Measurements from ENCODE around the gene RGS14.
"Not testable (repeated sequence)": the region's sequence is repeated elsewhere in the genome, so short reads cannot be mapped to it uniquely, and the experiment has no call there.

RGS14 gene

DNA sequence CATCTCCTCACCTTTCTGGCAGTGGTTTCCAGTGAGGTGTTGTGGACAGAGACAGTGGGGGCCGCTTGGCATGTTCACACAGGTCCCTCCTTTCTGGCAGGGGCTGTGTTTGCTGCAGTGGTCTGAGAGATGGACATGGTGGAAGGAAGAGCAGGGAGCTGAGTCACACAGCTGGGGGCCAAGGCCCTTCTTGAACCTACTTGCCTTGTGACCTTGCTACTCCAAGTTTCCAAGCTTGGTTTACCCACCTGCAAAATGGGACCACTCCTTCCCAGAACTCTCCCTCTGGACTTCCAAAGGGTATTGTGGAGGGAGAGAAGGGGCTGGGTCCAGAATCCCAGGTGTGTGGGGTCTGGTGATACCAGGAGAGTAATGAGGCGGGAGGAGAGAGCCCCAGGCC is 47.6 kb downstream of the RGS14 start:
- TF ChIP-seq, protein P1, sequence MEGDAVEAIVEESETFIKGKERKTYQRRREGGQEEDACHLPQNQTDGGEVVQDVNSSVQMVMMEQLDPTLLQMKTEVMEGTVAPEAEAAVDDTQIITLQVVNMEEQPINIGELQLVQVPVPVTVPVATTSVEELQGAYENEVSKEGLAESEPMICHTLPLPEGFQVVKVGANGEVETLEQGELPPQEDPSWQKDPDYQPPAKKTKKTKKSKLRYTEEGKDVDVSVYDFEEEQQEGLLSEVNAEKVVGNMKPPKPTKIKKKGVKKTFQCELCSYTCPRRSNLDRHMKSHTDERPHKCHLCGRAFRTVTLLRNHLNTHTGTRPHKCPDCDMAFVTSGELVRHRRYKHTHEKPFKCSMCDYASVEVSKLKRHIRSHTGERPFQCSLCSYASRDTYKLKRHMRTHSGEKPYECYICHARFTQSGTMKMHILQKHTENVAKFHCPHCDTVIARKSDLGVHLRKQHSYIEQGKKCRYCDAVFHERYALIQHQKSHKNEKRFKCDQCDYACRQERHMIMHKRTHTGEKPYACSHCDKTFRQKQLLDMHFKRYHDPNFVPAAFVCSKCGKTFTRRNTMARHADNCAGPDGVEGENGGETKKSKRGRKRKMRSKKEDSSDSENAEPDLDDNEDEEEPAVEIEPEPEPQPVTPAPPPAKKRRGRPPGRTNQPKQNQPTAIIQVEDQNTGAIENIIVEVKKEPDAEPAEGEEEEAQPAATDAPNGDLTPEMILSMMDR (IDR thresholded peaks at IDR 0.05; ENCODE audit: low read depth, low read length) = no peak
- DNase-seq (ENCODE audit: low read depth in 2 of 2) = no peak
- no peak overlapping the region for H3K4me3 ChIP-seq (replicated peaks in 1 of 2; ENCODE audit: low read depth in 2 of 2, low read length in 2 of 2)

DNA sequence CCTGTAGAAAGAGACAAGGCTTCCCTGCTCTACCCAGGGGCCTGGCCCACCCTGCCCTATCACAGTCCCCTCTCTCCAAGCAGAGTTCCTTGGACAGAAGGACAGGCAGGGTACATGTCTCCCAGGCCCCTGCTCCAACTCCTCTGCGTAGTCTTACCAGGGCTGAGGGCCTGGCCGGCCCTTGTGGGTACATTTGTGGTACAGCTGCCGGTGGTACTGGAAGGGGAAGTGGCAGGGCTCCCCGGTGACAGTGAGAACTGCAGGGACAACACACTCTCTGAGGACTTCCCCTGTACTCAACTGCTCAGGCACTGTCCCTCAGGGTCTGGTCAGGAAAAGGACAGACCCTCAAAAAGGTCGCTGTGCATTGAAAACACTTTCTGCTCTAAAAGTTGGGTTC is 48.1 kb downstream of the RGS14 start:
- DNase-seq (ENCODE audit: low read depth in 2 of 2) = no peak
- no peak overlapping the region for H3K4me3 ChIP-seq (replicated peaks in 1 of 2; ENCODE audit: low read depth in 2 of 2, low read length in 2 of 2)
- TF ChIP-seq, protein P1 (IDR thresholded peaks at IDR 0.05; ENCODE audit: low read depth, low read length) = no peak

DNA sequence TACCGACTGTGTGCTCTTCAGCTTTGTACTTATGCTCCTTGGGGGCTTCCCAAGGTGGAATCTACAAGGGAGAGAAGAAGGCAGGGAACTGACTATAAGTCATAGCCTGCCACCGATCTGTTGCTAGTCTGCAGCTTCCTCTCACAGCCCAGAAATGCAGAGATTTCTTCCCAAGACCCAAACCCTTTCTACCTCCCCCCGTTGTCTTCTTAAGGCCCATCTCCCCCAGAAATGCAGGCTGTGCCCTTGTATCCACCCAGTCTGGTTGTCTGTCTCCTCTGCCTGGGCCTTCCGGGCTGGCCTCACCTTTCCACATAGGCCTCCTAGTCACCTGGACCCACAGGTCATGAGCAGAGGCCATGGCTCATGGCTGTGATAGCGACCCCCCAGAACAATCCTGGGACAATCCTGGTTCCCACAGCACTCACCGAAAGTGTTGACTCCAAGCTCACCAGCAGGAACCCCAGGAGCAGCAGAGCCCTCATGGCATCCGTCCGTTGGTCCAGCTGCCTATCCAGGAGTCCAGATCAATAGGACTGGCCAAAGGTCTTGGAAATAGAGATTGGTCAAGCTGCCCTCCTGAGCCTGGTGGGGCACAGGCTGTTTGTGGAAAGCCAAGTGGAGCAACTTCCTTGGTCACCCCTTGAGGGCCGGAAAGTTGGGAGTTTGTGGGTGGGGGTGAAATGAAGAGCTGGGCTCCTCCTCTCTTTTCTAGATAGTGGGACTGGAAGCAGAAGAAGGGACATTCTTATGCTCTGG is 51.5 kb downstream of the RGS14 start, which contains the start of gene F12:
TSS of gene F12 (minus strand) at position 522 of the 759 bp plus-strand sequence. CDS start at position 485, 37 bp downstream.
- no peak for DNase-seq (ENCODE audit: low read depth in 2 of 2)
- no peak within 1 kb of the TSS for H3K4me3 ChIP-seq (replicated peaks in 1 of 2; ENCODE audit: low read depth in 2 of 2, low read length in 2 of 2)
- TF ChIP-seq, protein P1 (IDR thresholded peaks at IDR 0.05; ENCODE audit: low read depth, low read length) = no peak

DNA sequence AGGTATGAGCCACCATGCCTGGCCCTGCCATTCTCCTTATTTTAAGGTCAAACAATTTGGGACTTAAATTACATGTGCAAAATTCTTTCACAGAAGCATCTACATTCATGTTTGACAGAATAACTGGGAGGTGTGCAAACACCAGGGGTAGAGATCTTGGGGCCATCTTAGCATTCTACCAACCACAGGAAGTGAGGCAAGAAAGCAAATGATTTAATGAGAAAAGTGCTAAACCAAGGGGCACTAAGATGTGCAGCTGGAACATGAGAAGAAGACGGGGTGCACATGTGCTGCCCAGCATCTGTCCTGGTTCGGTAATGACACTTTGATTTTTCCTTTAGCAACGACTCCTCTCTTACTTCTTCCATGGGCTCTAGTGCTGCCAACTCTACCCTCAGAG is 52.9 kb downstream of the RGS14 start:
- H3K4me3 ChIP-seq (replicated peaks in 1 of 2; ENCODE audit: low read depth in 2 of 2, low read length in 2 of 2) = no peak overlapping the region
- DNase-seq (ENCODE audit: low read depth in 2 of 2) = no peak
- TF ChIP-seq, protein P1 (IDR thresholded peaks at IDR 0.05; ENCODE audit: low read depth, low read length) = no peak

DNA sequence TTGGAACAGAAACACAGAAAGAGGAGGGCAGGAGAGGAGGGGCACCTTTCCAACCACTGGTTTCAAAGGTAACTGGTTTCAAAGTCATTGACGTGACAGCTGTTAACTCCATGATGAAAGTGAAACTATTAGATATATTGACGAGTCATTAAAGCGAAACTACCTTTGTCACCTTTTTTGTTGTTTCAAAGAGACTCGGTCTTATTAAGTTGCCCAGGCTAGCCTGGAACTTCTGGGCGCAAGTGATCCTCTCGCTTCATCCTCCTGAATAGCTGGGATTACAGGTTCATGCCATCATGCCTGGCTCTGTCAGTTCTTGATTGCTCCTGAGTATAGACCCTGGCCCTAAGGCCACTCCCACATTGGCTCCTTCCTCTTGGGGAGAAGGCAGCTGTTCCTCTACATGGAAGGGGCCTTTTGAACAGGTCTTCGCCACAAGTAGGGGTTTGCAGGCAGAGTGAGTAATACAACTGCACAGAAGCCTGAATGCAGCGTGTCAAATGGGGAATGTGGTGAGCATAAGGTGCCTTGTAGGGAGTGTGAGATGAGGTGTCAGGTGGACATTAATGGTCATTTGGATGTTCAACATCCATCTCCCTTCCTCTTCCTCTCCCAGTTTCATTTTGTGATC is 55.0 kb downstream of the RGS14 start:
- TF ChIP-seq, protein P1 (IDR thresholded peaks at IDR 0.05; ENCODE audit: low read depth, low read length) = no peak
- no peak for DNase-seq (ENCODE audit: low read depth in 2 of 2)
- H3K4me3 ChIP-seq (replicated peaks in 1 of 2; ENCODE audit: low read depth in 2 of 2, low read length in 2 of 2) = no peak overlapping the region

DNA sequence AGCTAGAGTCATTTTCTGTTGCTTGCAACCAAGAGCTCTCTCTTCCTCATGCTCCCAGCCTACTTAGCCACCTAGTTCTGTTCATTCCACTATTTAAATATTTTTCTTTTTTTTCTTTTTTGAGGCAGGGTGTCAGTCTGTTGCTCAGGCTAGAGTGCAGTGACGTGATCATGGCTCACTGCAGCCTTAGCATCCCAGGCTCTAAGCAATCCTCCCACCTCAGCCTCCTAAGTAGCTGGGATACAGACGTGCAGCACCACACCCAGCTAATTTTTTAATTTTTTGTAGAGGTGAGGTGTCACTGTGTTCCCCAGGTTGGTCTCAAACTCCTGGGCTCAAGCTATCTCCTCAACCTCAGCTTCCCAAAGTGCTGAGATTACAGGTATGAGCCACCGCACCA is 56.8 kb downstream of the RGS14 start:
- TF ChIP-seq, protein P1 (IDR thresholded peaks at IDR 0.05; ENCODE audit: low read depth, low read length) = no peak
- H3K4me3 ChIP-seq (replicated peaks in 1 of 2; ENCODE audit: low read depth in 2 of 2, low read length in 2 of 2) = no peak overlapping the region
- no peak for DNase-seq (ENCODE audit: low read depth in 2 of 2)

DNA sequence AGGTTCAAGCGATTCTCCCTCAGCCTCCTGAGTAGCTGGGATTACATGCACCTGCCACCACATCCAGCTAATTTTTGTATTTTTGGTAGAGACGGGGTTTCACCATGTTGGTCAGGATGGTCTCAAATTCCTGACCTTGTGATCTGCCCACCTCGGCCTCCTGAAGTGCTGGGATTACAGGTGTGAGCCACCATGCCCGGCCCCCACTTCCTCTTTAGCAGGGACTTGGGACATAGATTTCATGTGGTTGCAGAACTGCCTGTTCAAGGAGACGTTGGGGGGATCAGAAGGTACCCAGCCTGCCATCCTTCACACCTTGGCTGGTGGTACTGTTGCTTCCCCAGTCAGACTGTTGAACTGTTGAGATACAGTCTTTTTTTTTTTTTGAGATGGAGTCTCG is 59.4 kb downstream of the RGS14 start:
- not testable (repeated sequence) for H3K4me3 ChIP-seq (replicated peaks in 1 of 2; ENCODE audit: low read depth in 2 of 2, low read length in 2 of 2); DNase-seq (ENCODE audit: low read depth in 2 of 2)

Data from cardiac fibroblast (primary cell).